ENCODE data around the gene PTPRD.

The PTPRD gene

DNA sequence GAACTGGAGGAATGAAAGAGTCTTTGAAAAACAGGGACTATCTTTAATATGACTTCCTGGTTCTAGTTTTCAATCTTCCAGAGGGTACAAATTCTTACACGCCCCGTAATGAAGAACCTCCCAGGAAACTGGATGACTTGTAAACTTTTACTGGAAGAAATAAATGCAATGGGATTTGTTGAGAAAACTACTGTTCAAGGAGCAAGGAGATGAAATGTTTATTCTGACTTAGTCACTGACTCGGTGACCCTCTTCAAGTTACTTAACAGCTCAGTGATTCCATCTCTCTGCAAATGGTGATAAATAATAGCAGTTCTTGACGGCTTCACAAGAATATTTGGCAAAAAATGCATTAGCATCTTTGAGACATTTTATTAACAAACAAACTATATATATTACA is 858.6 kb downstream of the PTPRD start:
- no peak for DNase-seq

DNA sequence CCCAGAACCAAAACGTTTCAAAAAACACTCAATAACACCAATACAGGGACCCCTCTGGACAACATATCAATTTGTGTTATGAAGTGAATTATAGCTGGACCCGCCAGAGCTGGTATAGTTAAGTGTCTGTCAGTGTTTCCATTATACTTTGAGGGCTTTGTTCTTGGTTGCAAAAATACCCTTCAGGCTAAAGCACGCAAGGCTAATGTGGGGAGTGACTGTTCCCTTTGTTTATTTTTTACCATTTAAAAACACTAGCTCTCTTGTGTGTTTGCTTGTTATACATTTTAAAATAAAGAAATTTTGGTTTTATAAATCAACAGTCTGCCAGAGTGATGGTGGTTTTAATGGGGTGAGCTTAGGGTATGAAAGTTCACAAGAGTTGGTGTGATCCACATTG is 859.5 kb downstream of the PTPRD start:
- DNase-seq, result no peak

DNA sequence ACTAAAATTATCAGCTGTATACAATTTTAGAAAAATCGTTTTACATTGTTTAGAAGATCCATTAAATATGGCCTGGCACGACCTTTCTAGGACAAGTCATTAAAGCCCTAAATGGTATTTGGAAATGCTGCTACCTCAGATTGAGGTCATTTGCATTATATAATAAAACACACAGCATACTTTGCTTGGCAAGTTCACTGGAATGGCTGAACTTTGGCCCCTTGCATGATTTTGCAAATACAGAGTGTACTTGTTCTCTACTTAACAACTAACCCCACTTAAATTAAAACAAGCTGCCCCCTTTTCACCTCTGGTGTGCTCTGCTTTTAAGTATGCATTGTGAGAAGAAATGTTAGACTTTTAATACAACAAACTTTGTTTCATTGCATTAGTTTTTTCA is 860.1 kb downstream of the PTPRD start:
- no peak for DNase-seq

DNA sequence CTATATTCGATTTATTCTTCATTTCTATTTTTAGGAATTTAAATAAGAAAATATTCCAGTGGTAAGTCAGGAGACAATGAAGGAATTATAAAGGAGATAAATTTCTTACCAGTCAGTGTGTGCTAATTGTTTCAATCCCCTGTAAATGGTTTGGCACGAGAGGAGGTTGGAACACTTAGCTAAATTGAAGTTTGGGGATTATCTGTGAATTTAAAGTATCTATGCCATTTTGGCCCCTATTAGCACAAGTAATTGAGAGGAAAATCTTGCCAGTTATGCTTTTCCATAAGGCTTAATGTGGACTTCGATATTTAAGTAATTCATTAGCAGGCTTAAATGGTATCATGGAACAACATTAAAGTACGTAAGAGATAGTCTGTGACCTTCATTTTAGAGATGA is 860.8 kb downstream of the PTPRD start:
- DNase-seq, result no peak

- DNase-seq, result no peak
These were observed 862.1 kb downstream of the PTPRD start for GRCh38 chr9:9750719-9751118.

- no peak for DNase-seq
These were observed 863.2 kb downstream of the PTPRD start for GRCh38 chr9:9749591-9749990.

DNA sequence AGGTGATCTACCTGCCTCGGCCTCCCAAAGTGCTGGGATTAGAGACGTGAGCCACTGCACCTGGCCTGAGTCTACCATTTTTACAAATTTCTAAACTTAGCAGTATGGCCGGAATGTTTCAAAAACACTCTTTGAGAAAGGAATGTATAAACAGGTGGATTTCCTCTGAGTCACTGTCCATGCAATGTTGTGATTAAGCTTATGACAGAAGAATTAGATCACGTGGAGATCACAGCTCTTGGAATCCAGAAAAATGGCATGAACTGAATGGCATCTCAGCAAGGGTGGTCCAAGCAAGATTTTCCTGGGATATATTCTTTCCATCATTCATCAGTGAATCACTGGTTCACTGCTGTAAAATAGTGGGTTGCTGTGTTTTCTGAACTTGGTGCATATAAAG is 865.0 kb downstream of the PTPRD start:
- DNase-seq, result no peak

- no peak for DNase-seq
These were observed 866.0 kb downstream of the PTPRD start for GRCh38 chr9:9746826-9747225.

DNA sequence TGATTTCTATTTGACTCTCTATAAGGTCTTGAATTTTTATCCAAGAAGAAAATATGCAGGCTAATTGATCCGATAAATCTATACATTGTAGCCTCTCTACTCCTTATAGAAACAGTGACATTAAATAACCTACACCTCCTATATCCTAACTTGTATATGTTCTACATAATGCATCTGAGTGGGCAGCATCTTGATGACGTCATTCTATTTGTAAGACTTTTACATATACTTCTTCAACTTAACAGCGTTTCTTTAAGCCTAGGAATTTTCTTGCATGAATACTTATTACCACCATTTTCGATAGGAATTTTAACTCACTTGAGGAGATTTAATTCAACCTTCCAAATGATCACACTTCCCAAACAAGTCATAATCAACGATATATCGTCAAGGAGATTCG is 869.0 kb downstream of the PTPRD start:
- no peak for DNase-seq

GRCh38 chr9:9730174-9730573 is 882.6 kb downstream of the PTPRD start:
- no peak for DNase-seq

GRCh38 chr9:9729082-9729481 is 883.7 kb downstream of the PTPRD start:
- no peak for DNase-seq

DNA sequence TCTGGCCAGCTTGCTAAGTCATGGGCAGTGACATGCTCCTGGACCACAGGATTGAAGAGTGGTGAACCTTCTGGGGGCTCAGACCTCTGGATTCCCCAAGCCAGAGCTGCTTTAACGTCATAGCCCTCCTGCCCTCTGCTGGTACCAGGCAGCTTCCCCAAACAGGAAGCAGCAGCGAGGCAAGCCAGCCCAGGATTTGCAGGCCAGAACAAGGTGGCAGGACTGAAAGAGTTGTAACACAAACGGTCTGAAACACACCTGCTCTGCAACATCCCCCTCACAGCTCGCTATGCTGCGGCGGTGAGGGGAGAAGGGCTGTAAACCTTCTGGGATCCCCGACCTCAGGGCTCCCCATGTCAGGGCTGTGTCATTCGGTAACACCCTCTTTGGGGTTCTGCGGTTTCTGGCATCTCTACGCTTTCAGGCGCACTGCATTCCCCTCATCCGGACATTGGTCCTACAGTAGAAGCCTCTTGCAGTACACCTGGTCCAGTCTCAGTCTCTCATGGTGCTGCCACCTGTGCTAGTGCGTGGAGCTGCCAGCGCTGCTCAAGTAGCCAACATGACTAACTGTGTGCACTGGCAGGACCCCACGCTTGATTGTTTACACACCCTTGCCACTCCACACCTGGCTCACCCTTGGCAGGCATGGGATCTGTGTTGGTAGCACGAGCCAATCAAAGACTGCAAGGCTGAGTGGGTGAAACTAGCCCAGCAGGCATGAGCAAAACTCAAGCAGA is 893.3 kb downstream of the PTPRD start:
- DNase-seq, result no peak

- no peak for DNase-seq
These were observed 894.1 kb downstream of the PTPRD start for GRCh38 chr9:9718691-9719090.

DNA sequence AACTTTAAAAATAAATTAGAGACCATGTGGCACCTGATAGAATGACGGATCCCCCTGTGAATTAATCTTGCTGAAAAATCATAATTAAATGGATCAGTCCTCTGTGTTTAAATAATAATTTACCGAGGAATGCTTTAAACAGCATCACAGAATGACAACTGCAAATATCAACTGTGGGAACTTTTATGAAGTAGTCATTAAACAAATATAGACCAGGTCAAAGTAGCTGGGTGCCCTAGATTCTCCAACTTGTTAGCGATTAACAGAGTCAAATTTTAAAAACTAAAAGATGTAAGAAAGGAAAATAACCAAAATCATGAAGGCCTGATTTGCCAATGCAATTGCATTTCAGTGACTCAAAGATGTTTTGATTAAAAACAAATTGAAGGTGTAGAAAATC is 933.4 kb downstream of the PTPRD start:
- DNase-seq, result no peak

DNA sequence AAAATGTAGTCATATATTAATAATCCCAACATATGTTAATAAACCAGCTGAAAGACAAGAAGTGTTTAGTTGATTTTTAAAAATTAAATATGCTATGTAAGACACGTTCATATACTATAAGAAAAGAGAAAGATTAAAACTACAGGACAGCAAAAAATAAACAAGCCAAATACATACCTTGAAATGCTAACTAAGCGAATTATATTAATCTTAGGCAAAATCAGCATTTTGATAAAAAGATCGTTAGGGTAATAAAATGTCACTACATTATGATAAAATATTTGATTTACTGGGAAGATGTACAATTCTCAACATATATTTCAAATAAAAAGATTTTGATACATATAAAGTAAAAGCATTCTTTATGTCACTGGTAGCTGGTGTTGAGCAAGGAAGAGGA is 938.3 kb downstream of the PTPRD start:
- no peak for DNase-seq

DNA sequence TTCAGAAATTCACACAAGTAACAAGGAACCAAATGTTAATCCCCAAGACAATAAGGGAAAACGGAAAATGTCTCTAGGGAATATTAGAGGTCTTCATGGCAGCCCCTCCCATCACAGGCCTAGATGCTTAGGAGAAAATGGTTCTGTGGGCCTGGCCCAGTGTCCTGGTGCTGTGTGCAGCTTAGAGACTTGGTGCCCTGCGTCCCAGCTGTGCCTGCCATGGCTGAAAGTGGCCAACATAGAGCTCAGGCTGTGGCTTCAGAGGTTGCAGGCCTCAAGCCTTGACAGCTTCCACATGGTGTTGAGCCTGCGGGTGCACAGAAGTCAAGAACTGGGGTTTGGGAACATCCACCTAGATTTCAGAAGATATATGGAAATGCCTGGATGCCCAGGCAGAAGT is 942.3 kb downstream of the PTPRD start:
- no peak for DNase-seq

DNA sequence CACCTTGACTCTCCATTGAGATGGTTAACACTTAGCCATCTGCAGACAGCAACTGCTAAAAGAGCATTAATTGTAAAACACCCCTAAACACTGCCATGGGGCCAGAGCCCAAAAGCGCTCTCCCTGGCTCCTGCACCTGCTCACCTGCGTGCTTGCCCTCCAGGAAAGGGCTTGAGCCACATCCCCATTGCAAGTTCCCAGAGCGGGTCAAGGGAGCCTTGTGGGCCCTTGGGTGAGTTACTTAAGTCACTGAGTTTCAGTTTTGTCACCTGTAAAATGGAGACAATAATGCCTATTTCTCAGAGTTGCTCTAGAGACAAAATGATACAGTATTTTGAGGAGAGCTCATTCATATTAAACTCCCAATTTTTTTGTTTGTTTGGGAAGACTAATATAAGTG is 967.8 kb downstream of the PTPRD start:
- DNase-seq, result no peak

GRCh38 chr9:9631284-9631683 is 981.5 kb downstream of the PTPRD start:
- DNase-seq, result no peak

GRCh38 chr9:9625248-9625647 is 987.6 kb downstream of the PTPRD start:
- DNase-seq, result no peak

DNA sequence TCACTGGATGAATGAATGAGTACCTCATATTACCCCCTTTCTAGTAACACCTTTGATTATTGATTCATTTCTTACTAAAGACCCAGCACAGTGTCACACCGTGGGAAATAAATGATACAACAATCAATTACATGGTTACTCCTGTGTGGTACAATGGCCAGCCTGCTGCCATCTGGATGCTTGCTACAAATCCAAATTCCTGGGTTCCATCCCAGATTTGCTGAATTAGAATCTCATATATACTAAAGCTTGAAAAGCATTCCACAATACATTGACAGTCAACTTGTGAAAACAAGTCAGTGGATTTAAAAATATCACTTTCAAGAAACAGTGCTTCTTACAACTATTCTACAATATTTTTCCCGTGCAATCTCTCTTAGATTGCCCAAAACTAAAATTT is 989.3 kb downstream of the PTPRD start:
- DNase-seq, result no peak

DNA sequence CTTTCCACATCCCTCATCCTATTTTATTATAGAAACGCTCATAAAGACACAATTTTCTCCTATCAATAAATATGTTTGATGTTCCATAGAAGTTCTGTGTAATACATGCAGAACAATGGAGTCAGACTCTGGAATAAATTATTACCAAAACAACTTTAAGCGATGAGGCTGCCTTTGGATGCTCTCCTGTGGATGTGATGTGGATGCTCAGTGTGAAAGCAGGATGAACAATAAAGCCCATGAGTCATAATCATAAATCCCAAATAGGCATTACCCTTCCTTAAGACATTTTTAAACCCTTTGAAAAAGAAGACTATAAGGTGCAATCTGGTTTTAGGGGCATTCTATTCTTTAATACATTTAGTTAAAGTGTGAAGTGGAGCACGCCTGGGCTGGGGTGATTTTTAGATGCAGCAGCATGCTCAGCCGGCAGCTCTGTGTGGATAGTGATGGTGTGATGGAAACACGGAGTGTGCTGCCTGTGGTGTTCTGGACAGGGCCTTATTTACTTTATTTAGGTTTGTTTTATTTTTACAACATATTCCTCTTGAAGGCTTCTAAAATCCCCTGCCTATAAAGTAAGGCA is 991.4 kb downstream of the PTPRD start:
- no peak for DNase-seq

DNA sequence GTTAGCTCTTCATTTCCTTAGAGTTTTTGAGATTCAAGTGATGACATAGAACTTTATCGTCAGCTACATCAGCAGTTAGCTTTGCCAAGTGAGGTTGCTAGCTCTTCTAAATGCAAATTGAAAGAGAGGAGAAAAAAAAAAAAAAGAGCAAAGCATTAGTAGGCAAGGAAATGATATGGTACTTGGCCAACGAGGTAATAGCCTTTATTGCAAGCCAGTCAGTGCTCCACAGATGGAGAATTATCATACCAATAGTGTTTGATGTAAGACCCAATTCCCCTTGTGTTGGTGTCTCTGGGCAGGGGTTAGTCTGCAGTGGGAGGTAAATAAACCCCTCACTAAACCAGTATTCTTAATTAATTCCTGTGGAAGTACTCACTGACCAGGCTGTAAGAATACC is 992.1 kb downstream of the PTPRD start:
- no peak for DNase-seq

- no peak for DNase-seq
These were observed 997.7 kb downstream of the PTPRD start for GRCh38 chr9:9615086-9615485.

DNA sequence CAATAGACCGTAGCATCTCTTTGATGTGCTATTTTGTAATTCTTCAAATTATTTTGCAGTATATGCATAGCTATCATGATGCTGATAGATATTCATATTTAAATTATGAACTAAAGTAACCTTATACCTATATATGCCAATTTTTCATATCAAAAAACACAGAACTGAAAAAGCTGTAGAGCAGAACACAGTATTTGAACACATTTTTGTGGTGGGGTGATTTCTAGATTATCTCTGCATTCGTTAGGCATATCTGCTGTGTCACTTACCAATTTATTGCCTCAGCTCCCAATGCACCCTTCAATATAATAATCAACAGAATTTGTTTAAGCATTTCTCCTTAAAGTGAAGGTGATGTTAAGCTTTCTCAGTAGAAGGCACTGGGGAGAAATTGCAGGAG is 998.2 kb downstream of the PTPRD start:
- no peak for DNase-seq
